Stimulated activated naive CD8-positive, alpha-beta T cell treated with anti-CD3 and anti-CD28 coated beads, Interleukin-15, amount 100 ng/mL, for 72 hours (primary cell): ENCODE data around the gene TSR3.

Experiments
- ATAC-seq: fragments of 150-1000 bp; cut with Tn5 transposase; 2 replicates; pipeline ENCODE4 v1.10.0; 2021; ENCODE audit warnings: mild to moderate bottlenecking, moderate library complexity
- DNase-seq, 2 donors: peaks; one replicate each; pipeline ENCODE4 v3.0.0; 2021 to 2022
- H3K27ac Mint-ChIP-seq, 2 donors: one replicate each; pipeline ENCODE4 v1.8.0; 2022; ENCODE audit warnings: mild to moderate bottlenecking in 2 of 2, mixed read lengths in 2 of 2, moderate library complexity in 2 of 2
- H3K27me3 Mint-ChIP-seq: one replicate; pipeline ENCODE4 v1.8.0; 2022; ENCODE audit warnings: mixed read lengths
- H3K4me1 Mint-ChIP-seq: one replicate; pipeline ENCODE4 v1.8.0; 2022; ENCODE audit warnings: mild to moderate bottlenecking, mixed read lengths
- H3K4me3 Mint-ChIP-seq, 2 donors: one replicate each; pipeline ENCODE4 v1.8.0; 2022; ENCODE audit warnings: mild to moderate bottlenecking in 2 of 2, mixed read lengths in 2 of 2, moderate library complexity in 1 of 2
- H3K9me3 Mint-ChIP-seq, 2 donors: one replicate each; pipeline ENCODE4 v1.8.0; 2022; ENCODE audit warnings: mixed read lengths in 2 of 2

The TSR3 gene

DNA sequence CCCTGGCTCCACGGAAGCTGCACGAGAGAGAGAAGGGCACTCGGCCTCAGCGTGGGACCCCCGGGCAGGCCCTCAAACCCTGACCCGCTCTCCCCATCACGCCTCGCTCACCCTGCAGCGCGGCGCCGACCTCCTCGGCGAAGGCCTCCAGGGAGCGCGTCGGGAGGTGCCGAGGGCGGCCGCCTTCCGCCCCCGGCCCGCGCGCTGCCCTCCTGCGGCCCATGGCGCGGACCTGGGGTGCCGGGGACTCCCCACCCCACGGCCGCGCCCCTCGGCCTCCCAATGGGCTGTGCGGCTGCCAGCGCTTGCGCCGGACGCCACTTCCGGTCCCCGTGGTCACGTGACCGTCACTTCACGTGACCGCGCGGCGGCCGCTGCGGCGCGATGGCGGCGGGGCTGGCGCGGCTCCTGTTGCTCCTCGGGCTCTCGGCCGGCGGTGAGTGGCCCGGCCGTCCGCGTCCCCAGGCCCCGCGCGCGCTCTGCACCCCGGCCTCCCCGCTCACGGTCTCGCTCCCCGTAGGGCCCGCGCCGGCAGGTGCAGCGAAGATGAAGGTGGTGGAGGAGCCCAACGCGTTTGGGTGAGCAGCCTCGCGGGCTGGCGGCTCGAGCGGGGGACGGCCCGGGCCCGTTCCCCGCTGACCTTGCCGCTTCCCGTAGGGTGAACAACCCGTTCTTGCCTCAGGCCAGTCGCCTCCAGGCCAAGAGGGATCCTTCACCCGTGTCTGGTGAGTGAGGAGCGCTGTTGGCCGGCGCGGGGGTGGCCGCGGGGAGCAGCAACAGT lies at the start of gene TSR3, which contains the start of gene GNPTG:
Gene TSR3, minus strand, starts transcription at position 297 of the 781 bp plus-strand sequence. Its CDS starts 74 bp downstream, at position 223.
Gene GNPTG, plus strand, starts transcription at position 350 of the 781 bp plus-strand sequence. Its CDS starts 35 bp downstream, at position 385.
- H3K4me3 Mint-ChIP-seq = peak within 1 kb of the TSS; percentile 86 to 89
- no peaks in the 10 kb centered on the region for H3K9me3 Mint-ChIP-seq
- ATAC-seq (peak; percentile 86), DNase-seq (peak; percentile 88 to 90)
- H3K27ac Mint-ChIP-seq = peak within 1 kb of the TSS; percentile 46 to 95
- no peaks in the 10 kb centered on the region for H3K27me3 Mint-ChIP-seq
- peaks cover 54% of the 10 kb centered on the region for H3K4me1 Mint-ChIP-seq

DNA sequence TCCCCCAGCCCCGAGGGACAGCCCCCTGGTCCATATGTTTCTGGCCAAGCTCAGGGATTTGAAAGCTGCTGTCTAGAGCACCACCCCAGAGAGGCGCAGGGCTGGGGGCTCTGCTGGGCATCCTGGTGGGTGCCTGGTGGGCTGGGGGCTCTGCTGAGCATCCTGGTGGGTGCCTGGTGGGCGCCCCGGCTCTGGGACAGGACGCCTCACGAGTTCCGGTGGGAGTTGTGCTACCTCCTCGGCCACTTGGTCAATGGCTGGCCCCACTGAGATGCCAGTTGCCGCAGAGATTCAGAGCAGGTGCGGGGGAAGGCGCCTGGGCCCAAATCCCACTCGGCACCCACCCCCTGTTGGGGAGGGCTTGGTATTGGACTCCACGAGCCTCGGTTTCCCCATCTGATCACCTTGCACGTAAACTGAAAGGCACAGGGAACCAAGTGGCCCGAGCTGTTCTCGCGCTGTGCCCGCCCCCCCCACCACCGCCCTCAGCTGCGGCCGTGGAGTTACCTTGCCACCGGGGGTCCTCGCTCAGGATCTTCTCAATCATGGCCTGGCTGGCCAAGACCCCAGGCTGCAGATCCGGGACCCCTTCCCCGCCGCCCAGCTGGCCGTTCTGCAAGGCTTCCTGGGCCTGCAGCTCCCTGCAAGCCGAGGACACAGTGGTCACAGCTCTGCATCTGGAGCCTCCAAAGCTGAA lies 49.5 kb upstream of the TSR3 start:
- no peak for DNase-seq
- ATAC-seq = no peak
- Mint-ChIP-seq H3K27me3 (no peaks in the 10 kb centered on the region), H3K27ac (no peak overlapping the region), H3K4me1 (peaks cover 7% of the 10 kb centered on the region), H3K9me3 (no peaks in the 10 kb centered on the region), H3K4me3 (no peak overlapping the region)

DNA sequence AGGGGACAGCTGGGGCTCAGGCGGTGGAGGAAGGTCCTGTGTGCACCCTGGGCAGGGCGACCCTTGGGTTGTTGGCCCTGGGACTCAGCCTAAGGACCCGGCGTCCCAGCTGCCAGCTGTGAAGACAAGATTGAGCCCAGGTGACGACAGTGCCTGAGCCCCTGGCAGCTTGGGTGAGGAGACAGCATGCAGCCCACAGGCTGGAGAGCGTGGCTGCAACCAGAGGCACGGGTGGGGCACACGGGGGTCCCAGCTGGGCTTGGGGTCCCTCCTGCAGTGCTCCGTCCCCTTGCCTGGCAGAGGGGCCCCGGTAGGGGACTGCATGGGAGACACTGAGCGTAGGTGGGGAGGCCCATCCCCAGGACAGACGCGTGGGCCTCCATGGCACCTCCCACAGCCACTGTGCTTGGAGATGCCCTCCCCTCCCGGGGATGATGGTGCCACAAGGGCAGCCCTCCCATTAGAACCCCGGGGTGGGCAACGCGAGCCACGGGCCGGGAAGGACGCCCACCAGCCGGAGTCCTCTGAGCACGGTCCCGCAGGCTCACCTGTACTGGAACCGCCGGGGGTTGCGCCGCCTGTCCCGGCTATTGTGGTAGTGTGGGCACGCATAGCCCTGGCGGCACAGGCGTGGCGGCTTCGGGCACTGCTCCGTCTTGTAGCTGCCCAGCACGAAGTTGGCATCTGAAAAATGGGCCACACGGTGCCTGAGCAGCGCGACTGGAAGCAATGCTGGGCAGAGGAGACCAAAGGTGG lies 47.3 kb upstream of the TSR3 start:
- Mint-ChIP-seq H3K4me3 (no peak overlapping the region), H3K27ac (peak overlapping the region in 1 of 2 donors; percentile 19), H3K9me3 (no peaks in the 10 kb centered on the region), H3K27me3 (no peaks in the 10 kb centered on the region), H3K4me1 (no peaks in the 10 kb centered on the region)
- peak; percentile 23 for ATAC-seq
- DNase-seq = no peak

DNA sequence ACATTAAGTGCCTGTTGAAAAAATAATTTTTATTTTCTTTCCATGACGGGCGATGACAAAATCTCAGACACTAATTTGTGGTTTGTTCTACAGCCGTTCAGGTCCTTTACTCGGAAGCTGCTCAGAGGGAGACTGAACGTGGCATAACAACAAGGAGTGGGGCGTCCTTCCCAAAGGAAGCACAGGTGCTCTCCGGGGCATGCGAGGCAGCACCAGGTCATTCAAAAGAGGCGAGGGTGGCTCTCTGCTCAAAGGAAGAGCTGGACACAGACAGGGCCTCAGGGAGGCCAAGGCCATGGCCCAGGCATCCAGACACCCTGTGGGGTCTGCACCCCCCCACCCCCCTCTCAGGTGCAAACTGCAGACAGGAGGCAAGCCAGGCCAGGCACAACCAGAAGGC lies 46.7 kb upstream of the TSR3 start:
- Mint-ChIP-seq H3K27me3 (no peaks in the 10 kb centered on the region), H3K9me3 (no peaks in the 10 kb centered on the region), H3K4me1 (no peaks in the 10 kb centered on the region), H3K27ac (no peak overlapping the region), H3K4me3 (no peak overlapping the region)
- ATAC-seq (no peak), DNase-seq (no peak)

DNA sequence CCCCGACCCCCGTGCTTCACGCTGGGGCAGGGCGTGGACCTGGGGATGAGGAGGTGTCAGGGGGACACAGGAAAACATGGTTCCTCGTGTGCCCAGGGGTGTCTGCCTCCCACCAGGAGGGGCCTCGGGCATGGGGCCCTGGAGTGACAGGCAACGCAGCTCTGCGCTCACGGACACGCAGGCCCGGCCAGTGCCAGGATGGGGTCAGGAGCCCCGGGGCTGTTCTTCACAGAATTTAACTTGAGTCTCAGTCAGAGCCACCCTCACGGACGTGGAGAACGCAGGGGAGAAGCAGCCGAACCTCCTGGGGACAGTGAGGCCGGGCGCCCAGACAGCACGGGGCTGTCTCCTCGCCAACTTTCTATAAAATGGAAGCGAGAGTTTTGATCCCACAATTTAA lies 46.1 kb upstream of the TSR3 start:
- Mint-ChIP-seq H3K9me3 (no peaks in the 10 kb centered on the region), H3K27ac (no peak overlapping the region), H3K4me3 (no peak overlapping the region), H3K27me3 (no peaks in the 10 kb centered on the region), H3K4me1 (no peaks in the 10 kb centered on the region)
- ATAC-seq = no peak
- DNase-seq = no peak

DNA sequence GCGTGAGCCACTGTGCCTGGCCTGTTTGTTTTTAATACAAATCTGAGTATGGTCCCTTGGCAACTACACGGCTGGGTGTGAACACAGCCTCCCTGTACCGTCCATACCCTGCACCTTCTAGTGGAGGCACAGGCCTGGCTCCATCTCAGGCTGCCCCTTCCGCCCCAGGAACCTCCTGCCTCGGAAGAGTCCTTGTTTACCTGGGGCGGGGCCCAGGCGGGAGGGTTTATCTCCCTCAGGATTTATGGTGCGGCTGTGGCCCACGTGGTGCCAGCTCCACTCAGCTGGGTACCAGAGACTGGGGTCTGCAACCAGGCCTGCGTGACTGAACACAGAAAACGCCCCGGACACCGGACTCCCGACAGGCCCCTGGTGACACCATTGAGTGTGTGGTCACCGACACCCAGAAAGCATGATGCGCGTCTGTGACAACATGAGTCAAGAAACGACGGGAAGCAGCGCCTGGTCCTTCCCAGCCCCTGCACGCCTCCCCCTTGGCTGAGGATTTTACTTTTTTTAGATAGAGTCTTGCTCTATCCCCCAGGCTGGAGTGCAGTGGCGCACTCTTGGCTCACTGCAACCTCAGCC lies 43.9 kb upstream of the TSR3 start:
- Mint-ChIP-seq H3K27me3 (no peaks in the 10 kb centered on the region), H3K27ac (peak overlapping the region in 1 of 2 donors; percentile 48), H3K4me3 (no peak overlapping the region), H3K9me3 (no peaks in the 10 kb centered on the region), H3K4me1 (no peaks in the 10 kb centered on the region)
- DNase-seq (no peak), ATAC-seq (no peak)

DNA sequence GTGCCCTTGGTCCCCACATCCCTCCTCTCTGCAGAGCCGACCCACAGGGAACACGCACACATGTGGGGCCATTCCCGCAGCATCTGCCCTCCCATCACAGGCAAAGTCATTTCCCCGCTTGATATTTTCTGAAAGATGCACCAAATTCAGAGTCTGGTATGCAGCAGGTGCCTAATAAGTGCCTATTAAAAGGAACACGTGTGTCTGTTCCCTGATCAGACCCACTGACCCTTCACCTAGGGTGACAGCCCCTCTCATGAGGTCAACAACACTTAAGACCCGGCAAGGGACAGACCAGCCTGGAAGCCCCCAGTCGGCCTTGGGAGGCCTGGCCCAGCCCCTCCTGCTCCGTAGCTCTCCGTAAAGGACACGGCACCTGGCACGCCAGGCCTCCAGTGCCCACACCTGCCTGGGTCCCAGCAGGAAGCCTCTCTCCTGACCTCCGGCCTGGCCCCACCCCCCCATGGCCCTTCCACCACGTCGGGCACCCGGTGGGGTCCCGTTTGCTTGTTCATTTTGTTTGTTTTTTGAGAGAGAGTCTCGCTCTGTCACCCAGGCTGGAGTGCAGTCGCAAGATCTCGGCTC lies 42.8 kb upstream of the TSR3 start:
- DNase-seq (no peak), ATAC-seq (no peak)
- Mint-ChIP-seq H3K9me3 (no peaks in the 10 kb centered on the region), H3K4me1 (no peaks in the 10 kb centered on the region), H3K4me3 (no peak overlapping the region), H3K27ac (peak overlapping the region; percentile 13 to 71), H3K27me3 (no peaks in the 10 kb centered on the region)

DNA sequence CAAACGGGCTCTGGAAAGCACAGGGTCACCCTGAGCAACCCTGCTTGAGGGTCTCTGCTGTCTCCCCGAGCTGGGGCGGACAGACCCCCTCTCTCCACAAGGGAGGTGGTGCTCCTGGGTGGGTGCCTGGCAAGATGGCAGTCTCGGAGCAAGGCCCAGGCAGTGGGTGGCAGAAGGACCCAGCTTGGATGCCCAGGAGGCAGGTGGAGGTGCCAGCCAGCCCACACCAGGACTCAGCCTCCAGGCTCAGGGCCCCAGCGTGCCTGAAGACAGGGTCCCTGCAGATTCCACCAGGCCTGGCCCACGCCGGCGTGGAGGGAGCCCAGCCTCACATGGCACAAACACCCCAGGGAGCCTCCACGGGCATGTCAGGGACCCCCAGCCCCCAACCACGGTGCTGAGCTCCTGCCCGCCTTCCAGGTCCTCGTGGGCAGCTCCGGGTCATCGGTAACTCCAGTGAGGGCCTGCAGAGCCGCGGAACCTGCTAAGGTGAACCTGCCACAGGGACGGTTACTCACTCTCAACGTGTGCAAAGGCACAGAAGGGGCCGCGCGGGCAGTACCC lies 42.0 kb upstream of the TSR3 start:
- H3K4me3 Mint-ChIP-seq = no peak overlapping the region
- H3K27me3 Mint-ChIP-seq = no peaks in the 10 kb centered on the region
- no peak for DNase-seq
- H3K9me3 Mint-ChIP-seq = no peaks in the 10 kb centered on the region
- ATAC-seq = no peak
- no peaks in the 10 kb centered on the region for H3K4me1 Mint-ChIP-seq
- peak overlapping the region in 1 of 2 donors; percentile 54 for H3K27ac Mint-ChIP-seq

DNA sequence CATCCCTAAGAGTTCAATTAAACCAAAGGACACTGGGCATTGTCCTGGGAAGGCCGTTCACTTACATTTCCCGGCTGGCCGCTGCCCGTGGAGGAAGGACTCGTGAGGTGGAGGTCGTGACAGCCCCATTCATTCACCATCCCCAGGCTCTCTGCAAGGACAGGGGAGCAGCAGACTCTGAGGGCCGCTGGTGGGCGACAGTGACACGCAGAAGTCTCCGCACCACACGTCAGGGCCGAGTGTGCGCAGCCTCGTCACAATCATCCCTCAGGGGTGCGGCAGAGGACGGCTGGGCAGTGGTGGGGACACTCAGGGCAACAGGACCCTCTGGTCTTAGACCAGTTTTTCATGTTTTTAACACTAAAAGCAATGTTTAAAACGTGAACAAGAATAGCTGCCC lies 41.1 kb upstream of the TSR3 start:
- no peak overlapping the region for H3K4me3 Mint-ChIP-seq
- DNase-seq (no peak), ATAC-seq (no peak)
- no peaks in the 10 kb centered on the region for H3K4me1 Mint-ChIP-seq
- H3K9me3 Mint-ChIP-seq = no peaks in the 10 kb centered on the region
- H3K27ac Mint-ChIP-seq = no peak overlapping the region
- H3K27me3 Mint-ChIP-seq = no peaks in the 10 kb centered on the region

DNA sequence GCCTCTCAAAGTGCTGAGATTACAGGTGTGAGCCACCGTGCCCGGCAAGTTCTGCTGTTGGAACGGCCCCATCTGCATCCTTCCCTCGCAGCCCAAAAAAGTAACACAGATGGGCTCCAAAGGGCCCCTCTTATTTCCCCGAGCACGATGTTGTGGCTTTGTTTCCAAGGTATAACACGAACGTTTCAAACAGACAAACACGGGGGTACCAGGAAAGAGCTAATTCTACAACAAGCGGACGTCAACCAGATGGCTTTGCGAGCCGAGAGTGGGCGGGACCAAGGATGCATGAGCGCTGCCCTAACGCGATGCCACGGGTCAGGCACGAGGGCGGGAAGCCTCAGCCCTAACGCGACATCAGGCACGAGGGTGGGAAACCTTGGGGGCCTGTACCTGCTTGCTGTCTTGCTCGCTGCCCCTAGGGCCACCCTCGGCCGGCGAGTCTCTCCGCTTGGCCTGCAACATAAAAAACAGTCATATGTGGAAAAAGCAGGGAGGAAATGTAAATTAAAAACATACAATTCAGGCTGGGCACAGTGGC lies 38.6 kb upstream of the TSR3 start:
- Mint-ChIP-seq H3K27me3 (no peaks in the 10 kb centered on the region), H3K9me3 (no peaks in the 10 kb centered on the region), H3K4me3 (no peak overlapping the region), H3K4me1 (no peaks in the 10 kb centered on the region), H3K27ac (no peak overlapping the region)
- no peak for DNase-seq
- ATAC-seq = no peak

DNA sequence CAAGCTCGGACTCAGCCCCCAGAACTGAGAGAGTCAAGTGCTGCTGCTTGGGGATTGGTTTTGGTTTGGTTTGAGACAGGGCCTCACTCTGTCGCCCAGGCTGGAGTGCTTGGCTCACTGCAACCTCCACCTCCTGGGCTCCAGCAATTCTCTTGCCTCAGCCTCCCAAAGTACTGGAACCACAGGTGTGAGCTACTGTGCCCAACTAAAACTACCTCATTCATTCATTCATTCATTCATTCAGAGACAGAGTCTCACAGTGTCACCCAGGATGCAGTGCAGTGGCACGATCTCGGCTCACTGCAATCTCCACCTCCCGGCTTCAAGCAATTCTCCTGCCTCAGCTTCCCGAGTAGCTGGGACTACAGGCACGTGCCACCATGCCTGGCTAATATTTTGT lies 38.1 kb upstream of the TSR3 start:
- Mint-ChIP-seq H3K9me3 (no peaks in the 10 kb centered on the region), H3K4me3 (no peak overlapping the region), H3K27ac (no peak overlapping the region), H3K27me3 (no peaks in the 10 kb centered on the region), H3K4me1 (no peaks in the 10 kb centered on the region)
- ATAC-seq = no peak
- DNase-seq = no peak

DNA sequence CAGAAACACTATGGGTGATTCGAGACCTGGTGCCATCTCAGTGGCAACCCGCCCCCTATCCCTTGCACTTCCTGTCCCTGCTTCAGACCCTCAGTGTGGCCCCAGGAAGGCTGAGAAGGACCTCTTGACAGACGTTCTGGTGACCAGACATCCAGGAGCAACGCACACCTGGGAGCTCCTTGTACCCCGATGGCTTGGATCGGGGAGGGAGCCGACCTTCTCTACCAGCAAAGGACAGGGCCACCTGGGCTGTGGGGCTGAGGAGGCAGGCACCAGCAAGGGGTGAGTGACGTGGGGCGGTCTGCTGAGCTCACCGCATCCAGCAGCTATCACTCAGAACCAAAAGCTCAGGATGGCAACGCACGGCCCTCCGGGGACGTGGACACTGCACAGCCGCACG lies 35.7 kb upstream of the TSR3 start:
- Mint-ChIP-seq H3K27ac (no peak overlapping the region), H3K27me3 (no peaks in the 10 kb centered on the region), H3K4me1 (no peaks in the 10 kb centered on the region), H3K9me3 (no peaks in the 10 kb centered on the region), H3K4me3 (no peak overlapping the region)
- DNase-seq = no peak
- ATAC-seq = no peak

DNA sequence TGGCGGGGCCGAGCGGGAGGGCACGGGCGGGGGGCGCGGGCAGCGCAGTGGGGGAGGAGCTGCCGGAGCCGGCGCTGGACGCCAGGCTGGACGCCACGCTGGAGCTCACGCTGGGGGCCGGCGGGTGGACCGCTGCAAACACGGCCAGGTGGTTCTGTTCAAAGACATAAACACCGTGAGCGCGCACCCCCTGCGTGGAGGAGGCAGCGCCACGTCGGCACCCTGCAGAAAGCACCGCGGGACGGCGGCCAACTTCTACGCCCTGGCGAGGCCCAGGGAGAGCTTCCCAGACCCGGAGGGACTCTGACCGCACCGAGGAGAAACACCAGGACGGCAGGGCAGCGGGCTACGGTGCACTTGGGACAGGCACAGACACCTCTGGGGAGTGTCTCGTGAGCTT lies 33.6 kb upstream of the TSR3 start:
- H3K9me3 Mint-ChIP-seq = no peaks in the 10 kb centered on the region
- no peak overlapping the region for H3K4me3 Mint-ChIP-seq
- DNase-seq (no peak), ATAC-seq (no peak)
- H3K4me1 Mint-ChIP-seq = peaks cover 2% of the 10 kb centered on the region
- H3K27me3 Mint-ChIP-seq = no peaks in the 10 kb centered on the region
- no peak overlapping the region for H3K27ac Mint-ChIP-seq

DNA sequence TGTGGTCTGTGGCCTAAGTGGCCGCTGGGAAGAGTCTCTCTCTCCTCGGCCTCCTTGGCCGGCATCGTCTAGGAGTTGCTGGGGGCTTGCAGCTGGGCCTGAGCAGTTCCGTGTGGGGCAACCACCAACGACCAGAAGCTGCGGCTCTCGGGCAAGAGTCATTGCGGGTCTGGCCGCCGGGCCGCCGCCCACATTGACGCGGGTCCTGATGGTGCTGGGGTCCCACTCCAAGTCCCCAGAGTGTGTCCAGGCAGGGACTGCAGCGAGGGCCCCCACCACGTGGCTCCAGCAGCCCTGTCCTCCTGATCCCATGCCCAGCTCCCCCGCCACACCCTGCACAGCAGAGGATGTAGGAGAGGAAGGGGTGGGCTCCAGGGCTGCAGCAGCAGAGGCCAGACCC lies 31.9 kb upstream of the TSR3 start:
- no peak overlapping the region for H3K27ac Mint-ChIP-seq
- H3K27me3 Mint-ChIP-seq = no peaks in the 10 kb centered on the region
- H3K4me3 Mint-ChIP-seq = no peak overlapping the region
- peaks cover 12% of the 10 kb centered on the region for H3K4me1 Mint-ChIP-seq
- no peaks in the 10 kb centered on the region for H3K9me3 Mint-ChIP-seq
- no peak for DNase-seq
- no peak for ATAC-seq
